ENCODE data around the gene VPS37C. TPM values are rescaled to one million over a fixed set of nuclear protein-coding genes. Genes with fewer than 3 reads are reported as not detected.

Gene VPS37C
- total and polyA plus RNA-seq, 2 of the 13 experiments (the other 11 are each of a cell fraction or from before 2014, with no cell fraction given): 7.5 to 8.8 TPM

- intact Hi-C loops (cut with micrococcal nuclease; ENCODE audit: unreplicated experiment): no loop called here
- POLR2A ChIA-PET: no interaction called here
- no peak for FAIRE-seq
- CTCF ChIA-PET (ENCODE audit: low intra/inter-chr PET ratio, low total read pairs): no interaction called here
- TF ChIP-seq ZMYM2 (CRISPR knock-in tag; IDR thresholded peaks at IDR 0.05) (no peak), CBX1 (IDR thresholded peaks at IDR 0.05; ENCODE audit: low read depth) (no peak), ARNT2 (CRISPR knock-in tag; IDR thresholded peaks at IDR 0.05; ENCODE audit: low read depth) (no peak), JUN (CRISPR knock-in tag; IDR thresholded peaks at IDR 0.05) (no peak), MTERF4 (CRISPR knock-in tag; IDR thresholded peaks at IDR 0.05) (no peak)
- TF ChIP-seq, protein P1, sequence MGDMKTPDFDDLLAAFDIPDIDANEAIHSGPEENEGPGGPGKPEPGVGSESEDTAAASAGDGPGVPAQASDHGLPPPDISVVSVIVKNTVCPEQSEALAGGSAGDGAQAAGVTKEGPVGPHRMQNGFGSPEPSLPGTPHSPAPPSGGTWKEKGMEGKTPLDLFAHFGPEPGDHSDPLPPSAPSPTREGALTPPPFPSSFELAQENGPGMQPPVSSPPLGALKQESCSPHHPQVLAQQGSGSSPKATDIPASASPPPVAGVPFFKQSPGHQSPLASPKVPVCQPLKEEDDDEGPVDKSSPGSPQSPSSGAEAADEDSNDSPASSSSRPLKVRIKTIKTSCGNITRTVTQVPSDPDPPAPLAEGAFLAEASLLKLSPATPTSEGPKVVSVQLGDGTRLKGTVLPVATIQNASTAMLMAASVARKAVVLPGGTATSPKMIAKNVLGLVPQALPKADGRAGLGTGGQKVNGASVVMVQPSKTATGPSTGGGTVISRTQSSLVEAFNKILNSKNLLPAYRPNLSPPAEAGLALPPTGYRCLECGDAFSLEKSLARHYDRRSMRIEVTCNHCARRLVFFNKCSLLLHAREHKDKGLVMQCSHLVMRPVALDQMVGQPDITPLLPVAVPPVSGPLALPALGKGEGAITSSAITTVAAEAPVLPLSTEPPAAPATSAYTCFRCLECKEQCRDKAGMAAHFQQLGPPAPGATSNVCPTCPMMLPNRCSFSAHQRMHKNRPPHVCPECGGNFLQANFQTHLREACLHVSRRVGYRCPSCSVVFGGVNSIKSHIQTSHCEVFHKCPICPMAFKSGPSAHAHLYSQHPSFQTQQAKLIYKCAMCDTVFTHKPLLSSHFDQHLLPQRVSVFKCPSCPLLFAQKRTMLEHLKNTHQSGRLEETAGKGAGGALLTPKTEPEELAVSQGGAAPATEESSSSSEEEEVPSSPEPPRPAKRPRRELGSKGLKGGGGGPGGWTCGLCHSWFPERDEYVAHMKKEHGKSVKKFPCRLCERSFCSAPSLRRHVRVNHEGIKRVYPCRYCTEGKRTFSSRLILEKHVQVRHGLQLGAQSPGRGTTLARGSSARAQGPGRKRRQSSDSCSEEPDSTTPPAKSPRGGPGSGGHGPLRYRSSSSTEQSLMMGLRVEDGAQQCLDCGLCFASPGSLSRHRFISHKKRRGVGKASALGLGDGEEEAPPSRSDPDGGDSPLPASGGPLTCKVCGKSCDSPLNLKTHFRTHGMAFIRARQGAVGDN (CRISPR knock-in tag; IDR thresholded peaks at IDR 0.05): no peak
- Histone ChIP-seq H3K27ac (ENCODE audit: extremely low read length, insufficient read depth, low read length) (no peak overlapping the region), H3K4me3 (replicated peaks in 1 of 3; ENCODE audit: insufficient read depth in 1 of 3, low read depth in 2 of 3, low read length in 3 of 3) (no peak overlapping the region), H3K4me1 (ENCODE audit: insufficient read depth, low read length) (no peaks in the 10 kb centered on the region), H3K4me2 (ENCODE audit: low read depth, low read length) (no peak overlapping the region), H3K27me3 (ENCODE audit: control insufficient read depth in 1 of 2, insufficient read depth in 2 of 2, low read length in 2 of 2) (peaks cover 1 to 67% of the 10 kb centered on the region in 2 experiments; a peak in 4 of 5 replicates), H3K9ac (ENCODE audit: insufficient read depth, low read depth, low read length) (no peak overlapping the region), H3K79me2 (ENCODE audit: insufficient read depth, low read length) (no peaks in the 10 kb centered on the region), H4K20me1 (ENCODE audit: insufficient read depth, low read length) (no peaks in the 10 kb centered on the region), H2AFZ (ENCODE audit: low read length) (no peak overlapping the region), H3K36me3 (replicated peaks in 1 of 2; ENCODE audit: control insufficient read depth in 1 of 2, insufficient read depth in 2 of 2, low read length in 2 of 2) (no peaks in the 10 kb centered on the region), H3K9me3 (ENCODE audit: low read length) (no peaks in the 10 kb centered on the region)
- no peak for DNase-seq (ENCODE audit: low spot score)
- BruUV-seq (replicated peaks): no TSS peak
- in situ Hi-C loops (cut with HindIII; ENCODE audit: extremely low pct_ligation_motif_present, low pct_unique_long_range_greater_than_20kb): no loop called here
- 13% methylated on average over 5 of the region's 15 CpGs for WGBS (ENCODE audit: low lambda C conversion rate)
- ATAC-seq: no peak
Observed at GRCh38 chr11:61121192-61121831, 39.9 kb downstream of the VPS37C start.

Measured in HepG2 (cell line).